ENCODE data around the gene RFWD3.
A peak's percentile ranks its signal among the peaks of the same experiment; 100 is the strongest.

The RFWD3 gene

GRCh38 chr16:74575807-74576643 lies 90.7 kb downstream of the RFWD3 start:
- no peak for DNase-seq

GRCh38 chr16:74575175-74575806 lies 91.4 kb downstream of the RFWD3 start:
- peak in 1 of 2 experiments; percentile 7 for DNase-seq

DNA sequence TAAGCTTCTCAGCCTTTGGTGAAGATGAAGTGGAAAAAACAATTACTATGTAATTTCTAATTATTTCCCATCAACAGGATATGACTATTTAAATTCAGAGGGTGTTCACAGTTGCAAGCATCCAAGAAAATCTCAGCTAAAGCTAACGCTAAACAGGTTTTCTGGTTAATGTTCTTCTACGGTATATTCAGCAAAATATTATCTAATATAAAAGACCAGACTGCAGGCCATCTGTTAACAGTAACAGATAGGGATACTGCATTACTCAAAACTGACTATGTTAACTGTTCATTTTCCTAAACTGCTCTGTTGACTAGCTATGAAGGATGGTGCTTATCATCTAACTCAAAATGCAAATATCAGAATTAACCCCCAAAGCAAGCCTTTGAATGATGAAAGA lies 92.5 kb downstream of the RFWD3 start:
- no peak for DNase-seq

DNA sequence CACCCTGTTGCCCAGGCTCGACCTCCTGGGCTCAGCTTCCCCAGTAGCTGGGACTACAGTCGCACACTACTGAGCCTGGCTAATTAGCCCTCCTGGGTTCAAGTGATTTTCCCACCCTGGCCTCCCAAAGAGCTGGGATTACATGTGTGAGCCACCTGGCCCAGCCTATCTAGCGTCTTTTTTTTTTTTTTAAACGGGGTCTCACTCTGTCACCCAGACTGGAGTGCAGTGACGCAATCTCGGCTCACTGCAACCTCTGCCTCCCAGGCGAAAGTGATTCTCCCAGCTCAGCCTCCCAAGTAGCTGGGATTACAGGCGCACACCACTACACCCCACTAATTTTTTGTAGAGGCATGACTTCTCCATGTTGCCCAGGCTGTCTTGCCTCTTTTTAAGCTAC lies 93.1 kb downstream of the RFWD3 start:
- DNase-seq, result no peak
